WERI-Rb-1 (cell line): ENCODE results near the gene CFAP100.

ENCODE experiments used
- DNase-seq: peaks from one replicate; pipeline ENCODE4 v3.0.0-alpha.2; 2020
- H3K27ac ChIP-seq: fragments of 250-450 bp; sonication (Bioruptor Pico); 2 replicates; pipeline ENCODE4 v1.5.1; 2020; ENCODE audit warnings: mild to moderate bottlenecking, moderate library complexity
- H3K27me3 ChIP-seq: fragments of 250-450 bp; sonication (Bioruptor Pico); 2 replicates; pipeline ENCODE4 v1.5.1; 2021; ENCODE audit warnings: mild to moderate bottlenecking, low read depth, moderate library complexity; ENCODE audit not compliant: insufficient read depth, severe bottlenecking
- H3K36me3 ChIP-seq: fragments of 250-450 bp; sonication (Bioruptor Pico); 2 replicates; pipeline ENCODE4 v1.5.1; 2020; ENCODE audit warnings: mild to moderate bottlenecking, moderate library complexity
- H3K4me3 ChIP-seq: 2 replicates; pipeline ENCODE4 v1.5.1; 2011; ENCODE audit warnings: low read depth, mild to moderate bottlenecking, control low read depth, low read length
- H3K9me3 ChIP-seq: fragments of 250-450 bp; sonication (Bioruptor Pico); 2 replicates; pipeline ENCODE4 v1.5.1; 2021; ENCODE audit warnings: mild to moderate bottlenecking, moderate library complexity; ENCODE audit not compliant: severe bottlenecking
- CTCF ChIP-seq: IDR thresholded peaks from 2 replicates; pipeline ENCODE4 v1.5.1; 2011; ENCODE audit warnings: low read depth, mild to moderate bottlenecking, control low read depth, inconsistent platforms, low read length

The CFAP100 gene

GRCh38 chr3:126421573-126422119 lies 26.9 kb downstream of the CFAP100 start:
- H3K9me3 ChIP-seq = peaks cover 9% of the 10 kb centered on the region
- DNase-seq = no peak
- no peaks in the 10 kb centered on the region; the same call in 1 of the 2 replicates for H3K36me3 ChIP-seq
- H3K27ac ChIP-seq = no peak overlapping the region
- TF ChIP-seq CTCF = no peak
- no peaks in the 10 kb centered on the region for H3K27me3 ChIP-seq
- no peak overlapping the region for H3K4me3 ChIP-seq

- no peak for DNase-seq
- Histone ChIP-seq H3K27me3 (no peaks in the 10 kb centered on the region), H3K36me3 (no peaks in the 10 kb centered on the region; the same call in 1 of the 2 replicates), H3K9me3 (peaks cover 9% of the 10 kb centered on the region), H3K27ac (no peak overlapping the region), H3K4me3 (no peak overlapping the region)
- no peak for TF ChIP-seq CTCF
Observed at GRCh38 chr3:126422121-126422520, 27.4 kb downstream of the CFAP100 start.

GRCh38 chr3:126422571-126423091 lies 27.9 kb downstream of the CFAP100 start:
- no peaks in the 10 kb centered on the region for H3K27me3 ChIP-seq
- no peaks in the 10 kb centered on the region; the same call in 1 of the 2 replicates for H3K36me3 ChIP-seq
- no peak overlapping the region for H3K27ac ChIP-seq
- TF ChIP-seq CTCF = no peak
- H3K4me3 ChIP-seq = no peak overlapping the region
- H3K9me3 ChIP-seq = peaks cover 9% of the 10 kb centered on the region
- no peak for DNase-seq

- Histone ChIP-seq H3K4me3 (no peak overlapping the region), H3K9me3 (peaks cover 9% of the 10 kb centered on the region), H3K36me3 (no peaks in the 10 kb centered on the region; the same call in 1 of the 2 replicates), H3K27ac (no peak overlapping the region), H3K27me3 (no peaks in the 10 kb centered on the region)
- no peak for DNase-seq
- no peak for TF ChIP-seq CTCF
Observed at GRCh38 chr3:126423191-126424038, 28.7 kb downstream of the CFAP100 start.

- no peak overlapping the region for H3K4me3 ChIP-seq
- no peak for TF ChIP-seq CTCF
- H3K9me3 ChIP-seq = peaks cover 9% of the 10 kb centered on the region
- no peak overlapping the region for H3K27ac ChIP-seq
- H3K36me3 ChIP-seq = no peaks in the 10 kb centered on the region; the same call in 1 of the 2 replicates
- no peak for DNase-seq
- no peaks in the 10 kb centered on the region for H3K27me3 ChIP-seq
Observed at GRCh38 chr3:126424039-126424717, 29.5 kb downstream of the CFAP100 start.
